ENCODE data around the gene SCGB1D2. TPM values are rescaled to one million over a fixed set of nuclear protein-coding genes. Genes with fewer than 3 reads are reported as not detected.
"Not testable (repeated sequence)": the region's sequence is repeated elsewhere in the genome, so short reads cannot be mapped to it uniquely, and the experiment has no call there.

Gene SCGB1D2, protein sequence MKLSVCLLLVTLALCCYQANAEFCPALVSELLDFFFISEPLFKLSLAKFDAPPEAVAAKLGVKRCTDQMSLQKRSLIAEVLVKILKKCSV
- total RNA-seq (0.80 TPM), polyA plus RNA-seq (6.2 TPM)
- long read RNA-seq, donor 1 = 0 reads
- long read RNA-seq, donor 2 = 0 reads
- long read RNA-seq, donor 3 = 0 reads
- long read RNA-seq, donor 4 = 0 reads
- long read RNA-seq, donor 5, partial matches to known transcripts = 0 of 1 reads
- long read RNA-seq, donor 5, other reads (novel, unspliced or antisense) = 0 of 1 reads
- long read RNA-seq, donor 6 = 0 reads
- long read RNA-seq, donor 7, partial matches to known transcripts = 0 of 1 reads
- long read RNA-seq, donor 7, other reads (novel, unspliced or antisense) = 0 of 1 reads
- long read RNA-seq, donor 8 = 0 reads
- long read RNA-seq, donor 9 = 0 reads
- long read RNA-seq, donor 10 = 0 reads

DNA sequence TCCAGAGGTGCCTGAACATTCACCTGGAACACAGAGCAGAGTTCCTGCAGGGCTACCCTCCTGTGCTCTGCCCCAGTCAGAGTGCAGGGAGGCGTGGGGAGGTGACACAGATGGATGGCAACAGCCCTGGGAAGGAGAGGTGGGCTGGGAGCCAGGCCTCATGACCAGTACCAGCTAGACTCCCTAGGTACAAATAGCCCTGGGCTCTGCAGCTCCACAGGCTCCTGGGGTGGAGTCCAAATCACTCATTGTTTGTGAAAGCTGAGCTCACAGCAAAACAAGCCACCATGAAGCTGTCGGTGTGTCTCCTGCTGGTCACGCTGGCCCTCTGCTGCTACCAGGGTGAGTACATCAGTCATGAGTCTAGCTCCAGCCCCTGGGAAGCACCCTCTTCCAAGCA is at the start of gene SCGB1D2:
SCGB1D2 (plus strand) TSS at position 219 of the 400 bp plus-strand sequence; CDS start at position 288, 69 bp downstream.
- no peak for DNase-seq (ENCODE audit: low read depth in 6 of 9, low spot score in 9 of 9)
- H3K9me3 ChIP-seq (ENCODE audit: control insufficient read depth in 2 of 2, insufficient read depth in 1 of 2, low read length in 1 of 2) = no peaks in the 10 kb centered on the region
- peaks cover 0 to 2% of the 10 kb centered on the region in 2 donors for H3K27me3 ChIP-seq (ENCODE audit: control insufficient read depth in 2 of 2, insufficient read depth in 1 of 2, low read length in 1 of 2)
- H3K36me3 ChIP-seq (ENCODE audit: control insufficient read depth in 2 of 2, insufficient read depth in 2 of 2, low read length in 1 of 2) = no peaks in the 10 kb centered on the region
- WGBS = 40% methylated on average over 3 of the region's 3 CpGs
- no peaks in the 10 kb centered on the region for H3K4me1 ChIP-seq (ENCODE audit: control insufficient read depth in 2 of 2, insufficient read depth in 2 of 2, low read length in 2 of 2)
- no peak within 1 kb of the TSS for H3K4me3 ChIP-seq (ENCODE audit: low read length in 2 of 2)
- H3K27ac ChIP-seq (ENCODE audit: low read depth in 1 of 2, low read length in 1 of 2) = no peak within 1 kb of the TSS

DNA sequence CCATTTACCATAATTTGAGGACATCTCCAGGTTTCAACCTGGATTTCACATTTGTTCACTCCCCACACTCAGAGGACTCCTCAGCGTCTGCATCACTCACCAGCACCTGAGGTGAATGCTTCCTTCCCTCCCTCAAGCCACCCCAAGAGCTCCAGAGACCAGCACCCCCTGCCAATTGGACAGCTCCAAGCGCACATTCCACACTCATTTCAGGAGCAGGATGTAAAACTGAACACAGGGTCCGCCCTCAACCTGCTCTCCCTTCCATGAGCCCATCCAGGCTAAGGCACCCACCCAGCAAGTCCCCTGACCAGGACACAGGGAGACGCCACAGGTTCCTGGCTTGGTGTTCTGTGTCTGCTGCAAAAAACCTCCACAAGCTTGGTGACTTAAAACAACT is 48.1 kb upstream of the SCGB1D2 start:
- no peak overlapping the region for H3K4me3 ChIP-seq (ENCODE audit: low read length in 2 of 2)
- H3K27me3 ChIP-seq (ENCODE audit: control insufficient read depth in 2 of 2, insufficient read depth in 1 of 2, low read length in 1 of 2) = peaks cover 0 to 3% of the 10 kb centered on the region in 2 donors
- H3K4me1 ChIP-seq (ENCODE audit: control insufficient read depth in 2 of 2, insufficient read depth in 2 of 2, low read length in 2 of 2) = no peaks in the 10 kb centered on the region
- no peaks in the 10 kb centered on the region for H3K9me3 ChIP-seq (ENCODE audit: control insufficient read depth in 2 of 2, insufficient read depth in 1 of 2, low read length in 1 of 2)
- DNase-seq (ENCODE audit: low read depth in 6 of 9, low spot score in 9 of 9) = no peak
- no peaks in the 10 kb centered on the region for H3K36me3 ChIP-seq (ENCODE audit: control insufficient read depth in 2 of 2, insufficient read depth in 2 of 2, low read length in 1 of 2)
- no peak overlapping the region for H3K27ac ChIP-seq (ENCODE audit: low read depth in 1 of 2, low read length in 1 of 2)
- WGBS = 82% methylated on average over 4 of the region's 4 CpGs

- 13% methylated on average over 4 of the region's 9 CpGs for WGBS
- H3K9me3 ChIP-seq (ENCODE audit: control insufficient read depth in 2 of 2, insufficient read depth in 1 of 2, low read length in 1 of 2); H3K27me3 ChIP-seq (ENCODE audit: control insufficient read depth in 2 of 2, insufficient read depth in 1 of 2, low read length in 1 of 2); H3K4me3 ChIP-seq (ENCODE audit: low read length in 2 of 2); H3K27ac ChIP-seq (ENCODE audit: low read depth in 1 of 2, low read length in 1 of 2); DNase-seq (ENCODE audit: low read depth in 6 of 9, low spot score in 9 of 9); H3K36me3 ChIP-seq (ENCODE audit: control insufficient read depth in 2 of 2, insufficient read depth in 2 of 2, low read length in 1 of 2); H3K4me1 ChIP-seq (ENCODE audit: control insufficient read depth in 2 of 2, insufficient read depth in 2 of 2, low read length in 2 of 2): not testable (repeated sequence)
These were observed 47.0 kb upstream of the SCGB1D2 start for GRCh38 chr11:62195010-62195409.

DNA sequence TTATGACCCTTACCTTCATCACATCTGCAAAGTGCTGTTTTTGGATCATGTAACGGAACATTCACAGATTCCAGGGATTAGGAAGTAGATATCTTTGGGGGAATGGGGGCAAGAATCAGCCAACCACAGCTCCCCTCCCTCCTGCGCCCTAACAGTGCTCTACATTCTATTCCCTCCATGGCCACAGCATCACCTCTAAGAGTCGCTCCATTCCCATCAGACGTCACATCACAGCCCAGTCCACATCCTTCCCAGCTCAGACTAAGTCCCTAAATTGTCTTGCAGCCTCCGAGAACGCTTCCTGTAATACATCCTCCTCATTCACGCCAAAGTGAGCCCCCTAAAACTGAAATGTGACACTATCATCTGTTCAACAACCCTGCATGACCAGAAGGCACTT is 46.1 kb upstream of the SCGB1D2 start:
- Histone ChIP-seq H3K27me3 (ENCODE audit: control insufficient read depth in 2 of 2, insufficient read depth in 1 of 2, low read length in 1 of 2) (no peaks in the 10 kb centered on the region), H3K36me3 (ENCODE audit: control insufficient read depth in 2 of 2, insufficient read depth in 2 of 2, low read length in 1 of 2) (no peaks in the 10 kb centered on the region), H3K9me3 (ENCODE audit: control insufficient read depth in 2 of 2, insufficient read depth in 1 of 2, low read length in 1 of 2) (no peaks in the 10 kb centered on the region), H3K27ac (ENCODE audit: low read depth in 1 of 2, low read length in 1 of 2) (no peak overlapping the region), H3K4me1 (ENCODE audit: control insufficient read depth in 2 of 2, insufficient read depth in 2 of 2, low read length in 2 of 2) (no peaks in the 10 kb centered on the region), H3K4me3 (ENCODE audit: low read length in 2 of 2) (no peak overlapping the region)
- 57% methylated on average over 7 of the region's 7 CpGs for WGBS
- DNase-seq (ENCODE audit: low read depth in 6 of 9, low spot score in 9 of 9) = no peak

DNA sequence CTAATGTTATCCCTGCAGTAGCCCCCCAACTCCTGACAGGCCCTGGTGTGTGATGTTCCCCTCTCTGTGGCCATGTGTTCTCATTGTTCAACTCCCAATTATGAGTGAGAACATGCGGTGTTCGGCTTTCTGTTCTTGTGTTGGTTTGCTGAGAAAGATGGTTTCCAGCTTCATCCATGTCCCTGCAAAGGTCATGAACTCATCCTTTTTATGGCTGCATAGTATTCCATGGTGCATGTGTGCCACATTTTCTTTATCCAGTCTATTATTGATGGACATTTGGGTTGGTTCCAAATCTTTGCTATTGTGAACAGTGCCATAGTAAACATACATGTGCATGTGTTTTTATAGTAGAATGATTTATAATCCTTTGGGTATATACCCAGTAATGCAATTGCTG is 44.6 kb upstream of the SCGB1D2 start:
- H3K9me3 ChIP-seq (ENCODE audit: control insufficient read depth in 2 of 2, insufficient read depth in 1 of 2, low read length in 1 of 2); DNase-seq (ENCODE audit: low read depth in 6 of 9, low spot score in 9 of 9); H3K36me3 ChIP-seq (ENCODE audit: control insufficient read depth in 2 of 2, insufficient read depth in 2 of 2, low read length in 1 of 2); H3K4me1 ChIP-seq (ENCODE audit: control insufficient read depth in 2 of 2, insufficient read depth in 2 of 2, low read length in 2 of 2); H3K27ac ChIP-seq (ENCODE audit: low read depth in 1 of 2, low read length in 1 of 2); H3K4me3 ChIP-seq (ENCODE audit: low read length in 2 of 2); H3K27me3 ChIP-seq (ENCODE audit: control insufficient read depth in 2 of 2, insufficient read depth in 1 of 2, low read length in 1 of 2): not testable (repeated sequence)
- WGBS = 79% methylated on average over 2 of the region's 2 CpGs

- DNase-seq (ENCODE audit: low read depth in 6 of 9, low spot score in 9 of 9) = no peak
- Histone ChIP-seq H3K4me3 (ENCODE audit: low read length in 2 of 2) (no peak overlapping the region), H3K27me3 (ENCODE audit: control insufficient read depth in 2 of 2, insufficient read depth in 1 of 2, low read length in 1 of 2) (peaks cover 0 to 2% of the 10 kb centered on the region in 2 donors), H3K9me3 (ENCODE audit: control insufficient read depth in 2 of 2, insufficient read depth in 1 of 2, low read length in 1 of 2) (no peaks in the 10 kb centered on the region), H3K27ac (ENCODE audit: low read depth in 1 of 2, low read length in 1 of 2) (no peak overlapping the region), H3K4me1 (ENCODE audit: control insufficient read depth in 2 of 2, insufficient read depth in 2 of 2, low read length in 2 of 2) (no peaks in the 10 kb centered on the region), H3K36me3 (ENCODE audit: control insufficient read depth in 2 of 2, insufficient read depth in 2 of 2, low read length in 1 of 2) (no peaks in the 10 kb centered on the region)
- WGBS = 89% methylated on average over 2 of the region's 2 CpGs
These were observed 40.7 kb upstream of the SCGB1D2 start for GRCh38 chr11:62201376-62201775.

- H3K36me3 ChIP-seq (ENCODE audit: control insufficient read depth in 2 of 2, insufficient read depth in 2 of 2, low read length in 1 of 2) = no peaks in the 10 kb centered on the region
- H3K27ac ChIP-seq (ENCODE audit: low read depth in 1 of 2, low read length in 1 of 2) = no peak overlapping the region
- DNase-seq (ENCODE audit: low read depth in 6 of 9, low spot score in 9 of 9) = no peak
- H3K27me3 ChIP-seq (ENCODE audit: control insufficient read depth in 2 of 2, insufficient read depth in 1 of 2, low read length in 1 of 2) = peaks cover 0 to 2% of the 10 kb centered on the region in 2 donors
- H3K4me1 ChIP-seq (ENCODE audit: control insufficient read depth in 2 of 2, insufficient read depth in 2 of 2, low read length in 2 of 2) = no peaks in the 10 kb centered on the region
- H3K4me3 ChIP-seq (ENCODE audit: low read length in 2 of 2) = no peak overlapping the region
- WGBS = 80% methylated on average over 6 of the region's 6 CpGs
- H3K9me3 ChIP-seq (ENCODE audit: control insufficient read depth in 2 of 2, insufficient read depth in 1 of 2, low read length in 1 of 2) = no peaks in the 10 kb centered on the region
These were observed 39.1 kb upstream of the SCGB1D2 start for GRCh38 chr11:62202910-62203309.

GRCh38 chr11:62204430-62204829 is 37.6 kb upstream of the SCGB1D2 start:
- no peak for DNase-seq (ENCODE audit: low read depth in 6 of 9, low spot score in 9 of 9)
- H3K36me3 ChIP-seq (ENCODE audit: control insufficient read depth in 2 of 2, insufficient read depth in 2 of 2, low read length in 1 of 2) = no peaks in the 10 kb centered on the region
- H3K4me3 ChIP-seq (ENCODE audit: low read length in 2 of 2) = no peak overlapping the region
- no peak overlapping the region for H3K27ac ChIP-seq (ENCODE audit: low read depth in 1 of 2, low read length in 1 of 2)
- no peaks in the 10 kb centered on the region for H3K9me3 ChIP-seq (ENCODE audit: control insufficient read depth in 2 of 2, insufficient read depth in 1 of 2, low read length in 1 of 2)
- H3K27me3 ChIP-seq (ENCODE audit: control insufficient read depth in 2 of 2, insufficient read depth in 1 of 2, low read length in 1 of 2) = peaks cover 0 to 2% of the 10 kb centered on the region in 2 donors
- 94% methylated on average over 5 of the region's 5 CpGs for WGBS
- no peaks in the 10 kb centered on the region for H3K4me1 ChIP-seq (ENCODE audit: control insufficient read depth in 2 of 2, insufficient read depth in 2 of 2, low read length in 2 of 2)

DNA sequence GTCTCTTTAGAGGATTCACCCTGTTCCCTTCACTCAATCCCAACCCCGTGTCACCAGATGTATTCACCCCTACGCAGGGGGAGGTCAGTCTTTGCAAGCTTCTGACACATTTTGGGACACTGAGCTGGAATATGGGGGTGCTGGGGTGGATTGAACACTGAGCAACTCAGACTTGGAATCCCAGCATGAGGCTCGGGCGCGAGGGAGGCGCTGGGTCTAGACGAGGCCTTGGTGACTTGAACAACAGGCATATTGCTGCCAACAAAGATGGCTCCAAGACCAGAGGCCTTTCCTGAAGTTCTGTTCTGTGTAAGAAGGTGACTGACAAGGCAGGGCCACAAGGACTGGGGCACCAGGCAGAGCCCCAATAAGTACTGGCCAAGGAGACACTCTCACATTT is 36.6 kb upstream of the SCGB1D2 start:
- Histone ChIP-seq H3K36me3 (ENCODE audit: control insufficient read depth in 2 of 2, insufficient read depth in 2 of 2, low read length in 1 of 2) (no peaks in the 10 kb centered on the region), H3K4me3 (ENCODE audit: low read length in 2 of 2) (no peak overlapping the region), H3K9me3 (ENCODE audit: control insufficient read depth in 2 of 2, insufficient read depth in 1 of 2, low read length in 1 of 2) (no peaks in the 10 kb centered on the region), H3K4me1 (ENCODE audit: control insufficient read depth in 2 of 2, insufficient read depth in 2 of 2, low read length in 2 of 2) (no peaks in the 10 kb centered on the region), H3K27me3 (ENCODE audit: control insufficient read depth in 2 of 2, insufficient read depth in 1 of 2, low read length in 1 of 2) (peaks cover 0 to 2% of the 10 kb centered on the region in 2 donors), H3K27ac (ENCODE audit: low read depth in 1 of 2, low read length in 1 of 2) (no peak overlapping the region)
- WGBS = 93% methylated on average over 7 of the region's 7 CpGs
- no peak for DNase-seq (ENCODE audit: low read depth in 6 of 9, low spot score in 9 of 9)

Measured in thymus (tissue), 14 donors.